Tibial artery (tissue), 4 donors: Measurements from ENCODE around the gene NGLY1.
A peak's percentile ranks its signal among the peaks of the same experiment; 100 is the strongest.

Experiments used
- DNase-seq, 2 donors: peaks; one replicate each; pipeline ENCODE4 v3.0.0-alpha.2; 2019
- H3K27ac ChIP-seq, 2 donors: fragments of 200-600 bp; sonication (generic) in 1 of 2; 1 replicate in 1 of 2; 2 replicates in 1 of 2; pipeline ENCODE4 v1.5.1; 2018 to 2019; ENCODE audit warnings: mild to moderate bottlenecking in 1 of 2
- H3K27me3 ChIP-seq, 2 donors: fragments of 200-600 bp; sonication (generic) in 1 of 2; one replicate each; pipeline versions ENCODE4 v1.5.1 to v1.6.0; 2016 to 2019
- H3K36me3 ChIP-seq, 3 donors: fragments of 200-600 bp; sonication (generic) in 2 of 3; one replicate each; pipeline ENCODE4 v1.5.1; 2016 to 2019; ENCODE audit warnings: mild to moderate bottlenecking in 2 of 3
- H3K4me1 ChIP-seq, 4 donors: fragments of 200-600 bp; sonication (generic) in 2 of 4; 1 replicate in 3 of 4; 2 replicates in 1 of 4; pipeline ENCODE4 v1.5.1; 2016 to 2019
- H3K4me3 ChIP-seq, 2 donors: fragments of 200-600 bp; sonication (generic) in 1 of 2; 1 replicate in 1 of 2; 2 replicates in 1 of 2; pipeline ENCODE4 v1.5.1; 2018 to 2019; ENCODE audit warnings: mild to moderate bottlenecking in 2 of 2
- H3K9me3 ChIP-seq, 3 donors: fragments of 200-600 bp; sonication (generic) in 1 of 3; one replicate each; pipeline ENCODE4 v1.5.1; 2016 to 2019
- CTCF ChIP-seq, 2 experiments: fragments of 200-600 bp in 1 of 2; fragments of 450-650 bp in 1 of 2; IDR thresholded peaks; one replicate each; pipeline ENCODE4 v1.5.1; 2017 to 2019; ENCODE audit warnings: antibody characterized with exemption in 2 of 2, mild to moderate bottlenecking in 1 of 2, moderate library complexity in 1 of 2
- intact Hi-C: fragments of 100-400 bp; cut with DNase I; formaldehyde crosslinking; loops from one replicate; pipeline ENCODE4 v1.15.0; 2023; ENCODE audit warnings: low total_unique reads

NGLY1 gene

GRCh38 chr3:25789596-25790556 lies 6.6 kb upstream of the NGLY1 start, which contains the start of gene OXSM:
OXSM (plus strand) TSS chr3:25790090; CDS start chr3:25791021, 931 bp downstream.
- TF ChIP-seq CTCF (IDR thresholded peaks at IDR 0.05), result no peak
- Histone ChIP-seq H3K9me3 (no peaks in the 10 kb centered on the region), H3K4me1 (peaks cover 0 to 17% (median 4%) of the 10 kb centered on the region in 4 donors), H3K27ac (peak within 1 kb of the TSS; percentile 80 to 83), H3K4me3 (peak within 1 kb of the TSS; percentile 58 to 64), H3K36me3 (peaks cover 0 to 12% (median 0%) of the 10 kb centered on the region in 3 donors), H3K27me3 (no peaks in the 10 kb centered on the region)
- intact Hi-C loops, result no loop called here
- DNase-seq, result peak; percentile 80 to 94

DNA sequence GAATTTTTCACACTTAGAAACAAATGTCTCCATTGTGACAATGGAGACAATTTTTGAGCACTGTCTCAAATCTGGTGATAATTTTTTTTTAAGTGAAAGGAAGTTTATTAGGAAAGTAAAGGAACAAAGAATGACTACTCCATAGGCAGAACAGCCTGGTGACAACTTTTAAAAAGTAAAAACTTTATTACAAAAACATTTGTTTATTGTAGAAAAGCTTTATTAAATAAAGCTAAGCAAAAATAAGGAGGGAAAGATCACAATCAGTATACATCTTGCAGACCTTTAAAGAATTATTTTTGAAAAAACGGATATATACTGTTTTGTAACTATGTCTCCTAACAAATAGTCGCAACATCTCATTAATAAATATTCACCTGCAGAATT lies 6.0 kb upstream of the NGLY1 start:
- no peak for TF ChIP-seq CTCF (IDR thresholded peaks at IDR 0.05)
- peaks cover 0 to 17% (median 4%) of the 10 kb centered on the region in 4 donors for H3K4me1 ChIP-seq
- intact Hi-C loops, result no loop called here
- H3K36me3 ChIP-seq, result peaks cover 0 to 5% (median 0%) of the 10 kb centered on the region in 3 donors
- H3K27ac ChIP-seq, result peak overlapping the region; percentile 80 to 83
- DNase-seq, result no peak
- no peaks in the 10 kb centered on the region for H3K27me3 ChIP-seq
- H3K9me3 ChIP-seq, result no peaks in the 10 kb centered on the region
- H3K4me3 ChIP-seq, result peak overlapping the region; percentile 58 to 64

GRCh38 chr3:25787689-25788088 lies 4.4 kb upstream of the NGLY1 start:
- TF ChIP-seq CTCF (IDR thresholded peaks at IDR 0.05), result no peak
- Histone ChIP-seq H3K27me3 (no peaks in the 10 kb centered on the region), H3K4me3 (no peak overlapping the region), H3K27ac (no peak overlapping the region), H3K36me3 (no peaks in the 10 kb centered on the region), H3K9me3 (no peaks in the 10 kb centered on the region), H3K4me1 (peaks cover 0 to 17% (median 4%) of the 10 kb centered on the region in 4 donors)
- DNase-seq, result no peak
- intact Hi-C loops, result no loop called here

DNA sequence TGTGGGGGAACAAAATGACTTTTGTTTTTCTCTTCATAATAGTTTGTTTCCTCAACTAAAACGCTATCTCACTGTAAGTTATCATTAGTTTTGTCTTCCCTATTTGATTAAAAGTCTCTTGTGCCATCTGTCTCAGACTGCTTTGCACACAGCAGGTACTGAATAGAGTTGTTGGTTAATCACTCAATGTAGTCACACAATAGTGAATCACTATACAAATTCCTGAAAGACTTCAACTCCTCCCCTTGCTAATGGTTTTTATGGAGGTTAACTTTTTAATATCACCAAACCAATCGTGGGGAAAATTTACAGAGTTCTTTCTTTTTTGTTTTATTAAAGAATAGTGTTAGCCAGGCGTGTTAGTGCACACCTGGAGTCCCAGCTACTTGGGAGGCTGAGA lies 2.6 kb upstream of the NGLY1 start:
- Histone ChIP-seq H3K4me1 (peaks cover 0 to 25% (median 14%) of the 10 kb centered on the region in 4 donors), H3K36me3 (no peaks in the 10 kb centered on the region), H3K27ac (no peak overlapping the region), H3K4me3 (no peak overlapping the region), H3K27me3 (no peaks in the 10 kb centered on the region), H3K9me3 (no peaks in the 10 kb centered on the region)
- TF ChIP-seq CTCF (IDR thresholded peaks at IDR 0.05), result no peak
- intact Hi-C loops, result no loop called here
- no peak for DNase-seq

GRCh38 chr3:25784971-25785370 lies 1.7 kb upstream of the NGLY1 start:
- H3K4me3 ChIP-seq, result no peak overlapping the region
- no peak for TF ChIP-seq CTCF (IDR thresholded peaks at IDR 0.05)
- no peak overlapping the region for H3K27ac ChIP-seq
- intact Hi-C loops, result loop anchor here (5.0 kb wide), 1 partner anchor 123 kb away; the partner anchor contains the start of gene TOP2B
- DNase-seq, result no peak
- H3K9me3 ChIP-seq, result no peaks in the 10 kb centered on the region
- peaks cover 0 to 28% (median 11%) of the 10 kb centered on the region in 4 donors for H3K4me1 ChIP-seq
- H3K36me3 ChIP-seq, result no peaks in the 10 kb centered on the region
- H3K27me3 ChIP-seq, result no peaks in the 10 kb centered on the region
